Activated B cell treated with CpG ODN at 0.5 μM for 24 hours (primary cell): Measurements from ENCODE around the gene TMEM255B. TPM values are rescaled to one million over a fixed set of nuclear protein-coding genes. Genes with fewer than 3 reads are reported as not detected.
A peak's percentile ranks its signal among the peaks of the same experiment; 100 is the strongest.

ENCODE experiments used
- ATAC-seq: fragments of 200-7000 bp; cut with Tn5 transposase; one replicate; pipeline ENCODE4 v1.10.0; 2021; ENCODE audit warnings: low read depth, mild to moderate bottlenecking, moderate library complexity
- CTCF ChIA-PET: fragments of 350-600 bp; sonication (Branson Sonifier 250); formaldehyde crosslinking; loops from one replicate; lab custom pipeline; 2021; ENCODE audit warnings: antibody characterized with exemption; lab: Charles Lee
- POLR2A ChIA-PET: fragments of 350-600 bp; sonication (Branson Sonifier 250); formaldehyde crosslinking; loops from one replicate; lab custom pipeline; 2021; ENCODE audit warnings: antibody characterized with exemption; lab: Charles Lee
- DNase-seq: peaks from one replicate; pipeline ENCODE4 v3.0.0; 2022
- H3K27ac Mint-ChIP-seq: one replicate; pipeline ENCODE4 v1.8.0; 2020; ENCODE audit warnings: mixed read lengths
- H3K27me3 Mint-ChIP-seq: one replicate; pipeline ENCODE4 v1.8.0; 2021; ENCODE audit warnings: mixed read lengths
- H3K36me3 Mint-ChIP-seq: one replicate; pipeline ENCODE4 v1.8.0; 2021; ENCODE audit warnings: low read depth, mixed read lengths
- H3K4me1 Mint-ChIP-seq: one replicate; pipeline ENCODE4 v1.8.0; 2021; ENCODE audit warnings: mixed read lengths
- H3K4me3 Mint-ChIP-seq: one replicate; pipeline ENCODE4 v1.8.0; 2020; ENCODE audit warnings: mild to moderate bottlenecking, mixed read lengths
- H3K9me3 Mint-ChIP-seq: one replicate; pipeline ENCODE4 v1.8.0; 2020; ENCODE audit warnings: mixed read lengths
- CTCF ChIP-seq: fragments of 200-600 bp; IDR thresholded peaks from one replicate; pipeline ENCODE4 v1.8.0; 2022; ENCODE audit warnings: antibody characterized with exemption, mild to moderate bottlenecking
- intact Hi-C: fragments of 100-400 bp; cut with micrococcal nuclease; formaldehyde crosslinking; loops from one replicate; pipeline ENCODE4 v1.15.1; 2024
- total RNA-seq: library from RNA; stranded (reverse); gene quantifications from 2 replicates; pipeline ENCODE4 v1.2.3, GENCODE V29; 2022

The TMEM255B gene
- total RNA-seq, 1 donor from 2014 or later, result 6.2 TPM

- Mint-ChIP-seq H3K9me3 (no peaks in the 10 kb centered on the region), H3K36me3 (no peaks in the 10 kb centered on the region), H3K27ac (no peak overlapping the region), H3K4me1 (peaks cover 11% of the 10 kb centered on the region), H3K4me3 (no peak overlapping the region), H3K27me3 (peaks cover 13% of the 10 kb centered on the region)
- DNase-seq (no peak), ATAC-seq (no peak)
- CTCF ChIA-PET, result no interaction called here
- POLR2A ChIA-PET, result no interaction called here
- no peak for TF ChIP-seq CTCF
- intact Hi-C loops, result no loop called here
Measured at GRCh38 chr13:113740286-113740556, 18.8 kb upstream of the TMEM255B start.

DNA sequence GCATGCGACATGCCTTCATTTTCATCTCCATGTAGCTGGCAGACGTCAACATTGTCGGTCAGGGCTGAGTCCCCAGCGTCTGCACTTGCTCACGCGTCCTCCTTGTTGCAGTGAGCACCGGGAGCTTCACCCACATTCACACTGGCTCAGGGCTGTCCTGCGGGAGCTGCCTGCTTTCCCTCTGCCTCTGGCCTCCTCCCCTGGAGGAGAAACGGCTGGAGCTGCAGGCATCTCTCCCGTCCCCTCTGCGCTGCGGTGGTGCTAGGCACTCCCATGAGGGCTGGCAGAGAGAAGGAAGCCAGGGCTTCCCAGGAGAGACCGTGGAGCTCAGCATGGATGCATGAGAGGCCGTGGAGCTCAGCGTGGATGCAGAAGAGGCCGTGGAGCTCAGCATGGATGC is 18.4 kb upstream of the TMEM255B start:
- H3K4me3 Mint-ChIP-seq, result no peak overlapping the region
- no peak overlapping the region for H3K27ac Mint-ChIP-seq

GRCh38 chr13:113741191-113741668 is 17.8 kb upstream of the TMEM255B start:
- ChIA-PET POLR2A (interaction anchor here (0.5 kb wide), 1 partner anchor 595 kb away, joined by 5 read pairs; no protein-coding TSS in a partner anchor), CTCF (no interaction called here)
- peaks cover 13% of the 10 kb centered on the region for H3K27me3 Mint-ChIP-seq
- no peak for TF ChIP-seq CTCF
- intact Hi-C loops, result no loop called here
- ATAC-seq (no peak), DNase-seq (no peak)
- no peaks in the 10 kb centered on the region for H3K9me3 Mint-ChIP-seq
- H3K27ac Mint-ChIP-seq, result no peak overlapping the region
- H3K4me1 Mint-ChIP-seq, result peaks cover 11% of the 10 kb centered on the region
- no peak overlapping the region for H3K4me3 Mint-ChIP-seq
- no peaks in the 10 kb centered on the region for H3K36me3 Mint-ChIP-seq

More for the DNA sequence above, 18.4 kb upstream of the TMEM255B start:
- ChIA-PET POLR2A (interaction anchor here (0.5 kb wide), 1 partner anchor 596 kb away, joined by 5 read pairs; no protein-coding TSS in a partner anchor), CTCF (no interaction called here)
- no peaks in the 10 kb centered on the region for H3K9me3 Mint-ChIP-seq
- TF ChIP-seq CTCF, result no peak
- H3K27me3 Mint-ChIP-seq, result peaks cover 13% of the 10 kb centered on the region
- intact Hi-C loops, result no loop called here
- no peaks in the 10 kb centered on the region for H3K36me3 Mint-ChIP-seq
- DNase-seq (no peak), ATAC-seq (no peak)
- H3K4me1 Mint-ChIP-seq, result peaks cover 11% of the 10 kb centered on the region

GRCh38 chr13:113742000-113742441 is 17.0 kb upstream of the TMEM255B start:
- DNase-seq (no peak), ATAC-seq (peak; percentile 57)
- Mint-ChIP-seq H3K4me1 (peaks cover 11% of the 10 kb centered on the region), H3K9me3 (no peaks in the 10 kb centered on the region), H3K27me3 (peaks cover 13% of the 10 kb centered on the region), H3K27ac (no peak overlapping the region), H3K36me3 (no peaks in the 10 kb centered on the region), H3K4me3 (no peak overlapping the region)
- ChIA-PET CTCF (no interaction called here), POLR2A (no interaction called here)
- no peak for TF ChIP-seq CTCF
- intact Hi-C loops, result no loop called here

DNA sequence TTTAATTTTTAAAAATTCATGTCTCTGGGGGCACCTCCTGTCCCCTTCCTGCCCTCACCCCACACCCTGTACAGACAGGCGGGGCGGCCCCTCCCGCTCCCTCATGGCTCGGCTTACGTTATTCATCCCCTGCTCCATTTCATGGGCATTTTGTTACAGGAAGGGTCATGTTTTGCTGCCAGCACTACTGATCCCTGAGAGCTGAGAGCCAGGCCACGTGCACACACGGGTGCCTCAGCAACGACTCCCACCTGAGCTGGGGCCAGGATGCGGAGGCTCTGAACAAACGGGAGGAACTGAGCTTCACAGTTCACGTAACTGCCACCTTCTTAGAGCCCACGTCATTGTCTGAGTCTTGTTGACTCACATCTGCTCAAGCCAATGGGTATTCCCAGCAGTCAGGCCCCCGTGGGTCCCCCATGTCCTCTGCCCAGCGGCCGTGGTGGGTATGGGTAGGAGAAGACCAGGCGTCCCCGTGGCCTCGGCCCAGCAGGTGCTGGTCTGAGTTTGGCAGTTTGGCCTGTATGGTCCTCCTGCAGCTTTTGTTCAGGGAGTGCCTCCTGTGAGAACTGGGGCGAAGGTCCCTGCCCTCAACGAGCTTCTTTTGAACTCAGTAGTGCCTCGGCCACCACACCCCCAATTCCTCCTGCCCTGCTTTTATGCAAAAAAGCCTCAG is 16.4 kb upstream of the TMEM255B start:
- Mint-ChIP-seq H3K9me3 (no peaks in the 10 kb centered on the region), H3K4me3 (no peak overlapping the region), H3K27me3 (peaks cover 13% of the 10 kb centered on the region), H3K4me1 (peaks cover 11% of the 10 kb centered on the region), H3K36me3 (no peaks in the 10 kb centered on the region), H3K27ac (no peak overlapping the region)
- intact Hi-C loops, result no loop called here
- POLR2A ChIA-PET, result no interaction called here
- no peak for TF ChIP-seq CTCF
- DNase-seq (no peak), ATAC-seq (no peak)
- CTCF ChIA-PET, result no interaction called here
